HG03354 (cell line): ENCODE results near the gene DEPDC7.
"Not testable (repeated sequence)": the region's sequence is repeated elsewhere in the genome, so short reads cannot be mapped to it uniquely, and the experiment has no call there.

Source experiments
- ATAC-seq: cut with Tn5 transposase; IDR thresholded peaks from one replicate; pipeline ENCODE4 v1.9.1; 2021; ENCODE audit warnings: mild to moderate bottlenecking; ENCODE audit not compliant: unreplicated experiment, poor library complexity, severe bottlenecking

DEPDC7 gene

DNA sequence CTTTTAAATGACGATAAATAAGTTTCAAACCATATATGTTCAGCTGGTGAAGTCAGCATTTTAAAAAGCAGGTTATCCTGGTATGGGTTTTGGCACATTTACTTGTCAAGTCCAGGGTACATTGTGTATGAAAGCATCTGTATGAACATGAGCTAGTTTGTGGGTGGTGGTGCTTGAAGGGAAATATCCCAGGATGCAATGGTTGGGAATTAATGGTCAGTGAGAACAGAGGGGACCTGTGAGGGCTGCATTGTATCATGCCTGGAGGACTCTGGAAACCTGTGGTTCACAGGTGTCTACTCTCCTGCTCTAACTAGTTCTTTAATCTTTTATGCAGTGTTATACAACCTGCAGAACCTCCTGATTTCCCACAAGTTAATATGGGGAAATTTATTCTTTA is 5.8 kb downstream of the DEPDC7 start:
- ATAC-seq = peak; percentile 36

DNA sequence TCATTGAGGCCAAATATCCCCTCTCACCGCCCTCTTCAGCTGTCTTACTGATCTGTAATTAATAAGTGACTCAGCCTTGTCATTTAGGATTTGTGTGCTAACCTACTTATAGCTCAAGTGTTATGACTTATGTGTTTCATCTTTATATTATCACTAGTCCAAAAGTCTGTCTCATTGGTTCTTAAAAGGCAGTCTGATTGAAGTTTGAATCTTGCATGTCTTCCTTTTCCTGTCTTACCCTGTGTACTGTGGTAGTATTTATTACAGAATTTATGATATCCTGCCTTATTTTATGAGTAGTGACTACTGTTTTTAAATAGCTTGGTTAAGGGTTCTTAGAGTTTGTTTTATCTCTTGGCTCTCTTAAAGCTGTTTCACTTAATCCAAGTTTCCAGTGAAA is 6.3 kb downstream of the DEPDC7 start:
- ATAC-seq = peak; percentile 76

DNA sequence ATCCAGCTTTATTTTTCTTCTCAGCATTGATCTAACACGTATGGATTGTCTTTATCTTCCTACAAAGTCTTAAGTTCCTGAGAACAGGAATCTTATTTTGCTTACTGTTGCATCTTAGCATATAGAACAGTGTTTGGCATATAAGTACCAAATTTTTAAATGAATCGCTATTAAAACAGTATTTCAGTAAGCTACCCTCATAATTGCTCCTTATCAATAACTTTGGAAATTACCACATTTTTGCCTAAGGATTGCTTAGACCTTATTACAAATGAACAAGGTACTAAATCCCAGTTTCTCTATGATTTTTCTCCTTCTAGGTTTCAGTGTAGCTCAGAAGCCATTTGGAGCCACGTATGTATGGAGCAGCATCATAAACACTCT is 9.7 kb downstream of the DEPDC7 start:
- no peak for ATAC-seq

DNA sequence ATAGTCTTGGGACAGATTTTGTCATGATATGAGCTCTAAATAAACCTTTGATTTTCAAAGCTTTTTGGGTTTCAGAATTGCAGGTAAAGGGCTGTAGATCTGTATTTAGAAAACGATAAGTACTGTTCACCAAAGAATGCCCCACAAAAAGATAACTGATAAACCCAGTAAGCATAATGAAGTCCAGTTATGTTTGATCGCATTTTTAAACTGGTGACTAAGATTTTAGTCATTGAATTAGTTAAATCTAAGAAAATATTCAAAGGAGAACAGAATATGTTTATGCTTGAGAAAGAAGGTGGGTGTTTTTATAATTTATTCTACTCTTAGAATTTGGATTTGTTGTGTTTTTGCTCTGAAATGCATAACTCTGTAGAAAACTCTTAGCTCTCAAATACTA is 11.6 kb downstream of the DEPDC7 start:
- no peak for ATAC-seq

DNA sequence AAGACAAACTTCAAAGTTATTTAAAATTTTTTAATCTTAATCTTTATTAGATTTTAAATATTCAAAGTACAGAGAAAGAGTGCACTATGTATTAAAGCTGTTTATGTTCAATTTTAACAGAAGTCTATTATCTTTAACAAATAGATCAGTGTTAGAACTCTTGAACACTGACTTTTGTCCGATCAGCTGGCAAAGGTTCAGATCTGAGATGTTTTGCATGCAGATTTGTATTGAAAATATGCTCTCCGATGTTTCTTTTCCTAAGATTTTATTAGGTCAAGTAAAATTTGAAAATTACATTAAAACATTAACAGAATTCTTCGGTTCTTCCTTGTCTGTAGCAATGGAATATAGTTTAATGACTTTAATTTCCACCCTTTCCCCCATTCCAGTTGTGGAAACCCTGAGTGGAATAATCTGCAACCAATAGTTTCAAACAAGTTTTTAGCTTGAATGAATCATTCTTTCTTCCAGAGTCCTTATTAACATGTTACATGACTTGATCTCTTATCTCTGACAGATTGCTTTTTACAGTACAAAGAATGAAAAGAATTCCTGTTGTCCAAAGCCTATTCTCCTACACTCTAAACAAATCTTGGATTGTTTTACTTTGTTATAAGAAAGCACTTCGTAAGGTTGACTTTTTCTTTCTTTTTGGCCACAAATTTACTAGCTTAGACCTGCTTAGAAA is 12.3 kb downstream of the DEPDC7 start:
- no peak for ATAC-seq

DNA sequence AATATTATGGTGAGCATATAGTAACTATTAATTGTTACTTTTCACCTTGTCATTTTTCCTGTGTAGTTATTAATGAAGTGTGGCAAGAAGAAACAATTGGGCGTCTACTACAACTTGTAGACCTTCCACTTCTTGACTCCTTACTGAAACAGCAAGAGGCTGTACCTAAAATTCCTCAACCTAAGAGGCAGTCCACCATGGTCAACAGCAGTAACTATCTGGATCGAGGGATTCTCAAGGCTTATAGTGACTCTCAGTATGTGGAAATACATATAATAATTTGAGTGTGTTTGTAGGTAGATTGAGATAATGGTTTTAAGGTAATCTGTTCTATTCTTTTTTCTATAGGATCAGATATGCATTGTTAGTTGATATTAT is 12.8 kb downstream of the DEPDC7 start:
- no peak for ATAC-seq

DNA sequence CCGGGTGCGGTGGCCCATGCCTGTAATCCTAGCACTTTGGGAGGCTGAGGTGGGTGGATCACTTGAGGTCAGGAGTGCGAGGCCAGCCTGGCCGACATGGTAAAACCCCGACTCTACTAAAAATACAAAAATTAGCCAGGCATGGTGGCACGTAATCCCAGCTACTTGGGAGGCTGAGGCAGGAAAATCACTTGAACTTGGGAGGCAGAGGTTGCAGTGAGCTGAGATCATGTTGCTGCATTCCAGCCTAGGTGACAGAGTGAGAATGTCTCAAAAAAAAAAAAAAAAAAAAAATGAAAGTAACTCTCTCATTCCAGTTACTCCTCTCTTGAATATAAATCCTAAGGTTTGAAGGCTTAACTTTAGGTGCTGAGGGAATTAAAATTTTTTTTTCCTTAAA is 13.5 kb downstream of the DEPDC7 start:
- ATAC-seq = not testable (repeated sequence)

DNA sequence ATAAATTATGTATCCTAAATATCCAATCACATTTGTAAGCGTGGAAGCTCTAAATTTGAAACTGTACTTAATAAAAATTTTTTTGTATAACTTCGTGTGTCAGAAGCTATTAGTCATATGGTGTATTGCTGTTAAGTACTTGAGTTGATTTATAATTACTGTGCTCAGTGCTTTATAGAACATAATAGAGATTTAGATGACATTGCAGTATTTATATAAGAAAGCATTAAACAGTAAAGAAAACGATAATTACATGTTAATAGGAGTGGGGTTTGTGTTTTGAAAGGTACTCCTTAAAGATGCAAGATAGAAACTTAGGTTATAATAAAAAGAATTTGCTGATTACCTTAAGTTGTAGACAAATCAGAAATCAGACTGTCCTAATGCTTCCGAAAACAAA is 17.8 kb downstream of the DEPDC7 start:
- ATAC-seq = no peak

DNA sequence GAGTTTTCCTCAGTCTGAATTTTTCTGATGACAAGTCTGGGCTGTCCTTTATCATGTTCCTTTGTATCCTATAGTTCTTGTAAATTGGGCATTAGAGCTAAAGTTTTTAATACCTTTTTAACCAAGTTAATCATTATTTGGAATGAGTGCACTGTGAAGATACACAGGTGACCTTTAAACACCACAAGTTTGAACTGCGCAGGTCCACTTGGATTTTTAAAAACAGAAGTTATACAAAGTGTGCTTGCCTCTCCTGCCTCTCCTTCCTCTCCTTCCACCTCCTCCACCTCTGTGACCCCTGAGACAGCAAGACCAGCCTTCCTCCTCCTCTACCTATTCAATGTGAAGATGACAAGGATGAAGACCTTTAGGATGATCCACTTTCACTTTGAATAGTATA is 19.3 kb downstream of the DEPDC7 start:
- no peak for ATAC-seq

DNA sequence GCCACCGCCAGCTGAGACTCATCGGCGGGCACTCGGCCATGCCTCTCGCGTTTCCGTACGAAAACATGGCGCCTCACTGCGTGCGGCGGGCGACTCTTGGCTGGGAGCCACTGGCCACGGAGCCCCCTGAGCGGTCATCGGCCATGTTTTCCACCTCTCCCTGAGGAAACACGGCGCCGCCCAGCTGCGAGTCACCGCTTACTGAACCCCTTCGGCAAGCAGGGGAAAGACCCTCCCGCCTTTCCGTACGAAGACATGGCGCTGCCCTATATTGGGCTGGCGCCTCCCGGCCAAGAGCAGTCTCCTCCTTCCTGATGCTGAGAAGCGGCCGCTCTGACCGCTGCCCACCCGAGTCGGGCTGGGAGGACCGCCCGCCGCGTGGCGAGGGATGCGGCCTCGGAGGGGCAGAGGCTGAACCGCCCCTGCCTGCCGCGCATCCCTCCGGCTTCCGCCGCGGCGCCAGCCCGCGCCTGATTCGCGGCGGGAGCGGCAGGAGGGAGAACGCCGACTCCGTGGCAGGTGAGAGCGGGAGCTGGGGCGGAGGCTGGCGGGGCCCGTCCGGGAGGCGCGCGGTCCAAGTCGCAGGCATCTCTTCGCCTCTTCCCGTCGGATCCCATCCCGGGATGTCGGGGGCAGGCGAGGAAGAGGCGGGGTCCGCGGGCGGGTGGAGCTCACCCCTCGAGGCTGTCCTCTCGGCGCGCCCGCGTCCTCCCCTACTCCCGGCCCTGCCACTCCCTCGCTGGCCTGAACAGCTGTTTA is 23.8 kb downstream of the DEPDC7 start, which contains the start of gene TCP11L1:
TCP11L1 (plus strand) TSS at position 299 of the 759 bp plus-strand sequence. CDS start 4,202 bp downstream, outside the sequence.
- peak; percentile 84 for ATAC-seq

DNA sequence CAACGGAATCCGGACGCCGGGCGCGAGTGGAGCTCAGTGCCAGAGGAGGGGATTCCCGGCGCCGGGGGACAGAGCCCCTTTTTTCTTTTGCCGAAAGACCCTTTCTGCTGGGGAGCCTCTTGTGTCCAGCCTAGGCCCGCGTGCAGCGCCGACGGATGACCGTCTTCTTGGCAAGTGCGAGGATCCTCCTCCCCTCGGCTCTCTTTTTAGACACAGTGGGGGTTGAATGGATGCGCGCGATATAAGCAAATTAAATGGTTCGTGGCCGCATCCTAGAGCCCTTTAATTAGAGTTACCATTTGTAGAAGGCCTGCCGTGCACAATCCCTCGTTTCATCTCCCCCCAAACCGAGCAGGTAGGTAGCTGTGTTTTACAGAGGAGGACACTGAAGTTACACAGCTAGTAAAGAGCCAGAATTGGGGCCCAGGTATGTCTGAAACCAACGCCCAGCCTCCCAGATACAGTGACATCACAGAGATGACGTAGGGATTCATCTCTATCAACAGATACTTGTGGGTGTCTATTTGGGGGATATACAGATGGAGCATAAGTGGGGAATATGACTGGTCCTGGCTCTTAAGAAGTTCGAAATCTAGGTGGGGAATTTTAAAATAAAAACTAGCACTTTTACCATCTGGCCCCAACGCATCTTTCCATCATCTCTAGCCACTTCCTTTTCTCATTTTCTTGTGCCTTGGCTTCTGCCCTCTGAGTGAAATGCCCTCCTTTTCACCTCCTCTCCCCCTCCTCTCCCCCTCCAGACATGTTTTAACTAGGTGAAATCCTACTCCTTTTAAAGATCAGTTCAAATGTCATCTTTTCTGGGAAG is 24.6 kb downstream of the DEPDC7 start:
- ATAC-seq = peak; percentile 41

DNA sequence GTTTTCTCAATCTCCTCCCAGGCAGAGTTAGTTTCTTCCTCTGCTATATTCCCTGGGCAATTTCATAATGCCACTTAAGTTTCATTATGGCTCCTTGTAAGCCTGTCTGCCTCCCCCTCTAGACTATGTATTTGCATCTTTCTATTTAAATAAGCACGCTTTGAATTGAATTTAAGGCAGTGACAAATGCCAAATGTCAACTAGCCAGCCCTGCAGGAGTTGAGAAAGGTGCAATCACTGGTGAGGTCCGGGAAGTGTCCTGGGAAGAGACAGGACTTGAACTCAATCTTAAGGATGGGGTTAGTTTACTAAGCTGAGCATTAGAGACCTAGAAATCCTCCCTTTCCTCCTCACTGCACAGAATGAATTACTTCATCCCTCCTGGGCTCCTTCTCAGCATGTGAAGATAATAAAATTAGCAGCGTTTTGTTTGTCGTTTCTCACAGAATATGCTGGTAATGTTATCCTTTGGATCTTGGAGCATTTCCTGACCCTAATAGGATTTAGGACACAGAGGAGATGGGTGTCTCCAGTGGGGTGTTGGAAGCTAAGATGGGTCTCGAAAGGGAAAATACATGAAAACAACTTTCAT is 25.3 kb downstream of the DEPDC7 start:
- ATAC-seq = peak; percentile 24

DNA sequence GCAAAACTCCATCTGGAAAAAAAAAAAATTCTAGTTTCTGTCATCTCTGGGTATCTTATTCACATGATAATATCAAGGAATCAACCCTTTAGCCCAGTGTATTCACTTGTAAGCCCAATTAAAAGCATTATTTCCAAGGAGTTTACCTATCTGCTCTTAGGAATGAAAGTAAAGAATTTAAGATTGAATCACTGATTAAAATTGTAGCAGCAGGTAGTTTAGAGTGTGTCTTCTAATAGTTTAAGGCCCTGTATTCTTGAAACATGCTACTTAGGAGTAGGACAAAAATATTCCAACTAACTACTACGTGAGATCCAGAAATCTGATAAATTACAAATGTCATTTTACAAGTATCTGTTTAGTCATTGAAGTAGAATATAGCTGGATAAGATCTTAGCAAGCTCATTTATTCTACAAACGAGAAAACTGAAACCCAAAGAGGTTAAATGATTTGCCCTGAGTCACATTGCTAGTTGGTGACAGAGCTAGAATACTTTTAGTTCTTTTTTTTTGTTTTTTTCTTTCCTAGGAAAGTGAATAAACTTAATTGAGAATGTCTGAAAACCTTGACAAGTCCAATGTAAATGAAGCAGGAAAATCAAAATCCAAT is 27.6 kb downstream of the DEPDC7 start:
- no peak for ATAC-seq

DNA sequence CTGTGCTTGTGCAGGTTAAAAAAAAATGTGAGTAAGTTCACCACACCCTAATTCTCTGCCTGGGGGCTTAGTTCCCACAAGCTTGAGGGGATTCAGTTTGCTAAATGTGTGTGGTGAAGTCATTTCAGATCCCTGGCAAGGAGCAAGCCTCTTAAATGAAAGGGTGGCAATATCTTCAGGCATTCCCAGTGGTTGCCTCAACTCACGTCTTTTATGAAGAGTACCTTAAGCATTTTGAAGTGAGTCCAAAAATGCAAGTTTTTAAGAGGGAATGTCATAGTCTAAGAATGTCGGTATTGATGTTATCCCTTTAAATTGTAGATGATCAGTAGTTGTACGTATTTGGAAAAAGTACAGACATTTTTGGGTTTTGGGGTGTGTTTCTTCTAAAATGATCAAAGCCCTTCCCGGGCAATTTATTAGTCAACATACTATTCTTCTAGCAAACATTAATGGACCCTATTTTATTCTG is 28.6 kb downstream of the DEPDC7 start:
- no peak for ATAC-seq

DNA sequence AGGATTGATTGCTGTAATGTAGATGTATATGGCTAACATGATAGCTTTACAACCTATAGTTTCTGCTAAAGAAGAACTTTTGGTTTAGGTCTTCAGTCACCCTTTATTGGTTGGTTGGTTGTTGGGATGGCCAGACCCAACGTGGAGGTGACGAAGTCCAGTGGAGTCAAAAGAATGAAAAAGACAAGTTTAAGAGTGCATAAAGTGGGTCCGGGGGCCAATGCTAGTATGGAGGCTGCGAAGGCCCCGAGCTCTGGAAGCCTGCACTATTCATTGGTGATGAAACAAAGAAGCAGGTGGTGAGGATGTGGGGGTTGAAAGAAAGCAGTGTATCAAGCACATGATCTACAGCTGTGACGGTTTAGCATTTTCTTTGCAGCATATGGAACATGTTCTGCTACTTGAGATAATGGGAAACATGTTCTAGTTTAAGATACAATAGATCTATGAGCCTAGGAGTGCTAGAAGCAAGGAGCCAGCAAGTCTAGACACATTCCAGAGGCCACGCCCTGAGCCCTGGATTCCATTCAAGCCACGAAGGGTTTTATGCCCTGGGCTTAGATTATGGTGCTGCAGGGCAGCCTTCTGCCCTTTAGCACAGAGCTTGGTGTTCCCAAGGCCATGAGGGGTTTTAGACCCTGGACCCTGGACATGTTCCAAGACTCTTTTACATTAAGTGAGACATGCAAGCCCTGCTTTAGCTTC is 30.0 kb downstream of the DEPDC7 start:
- no peak for ATAC-seq

DNA sequence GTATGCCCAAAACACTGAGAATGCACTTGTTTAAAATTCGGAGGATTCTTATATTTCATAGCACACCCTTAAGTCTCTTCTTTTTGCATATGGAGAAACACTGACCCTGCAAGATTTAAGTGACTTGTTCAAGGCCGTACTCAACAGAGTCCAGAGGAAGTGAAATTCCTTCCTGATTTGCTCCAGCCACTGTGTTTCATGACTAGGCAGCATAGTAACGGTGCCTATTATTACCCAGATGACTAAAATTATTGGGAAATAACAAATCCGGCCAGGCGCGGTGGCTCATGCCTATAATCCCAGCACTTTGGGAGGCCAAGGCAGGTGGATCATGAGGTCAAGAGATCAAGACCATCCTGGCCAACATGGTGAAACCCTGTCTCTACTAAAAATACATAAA is 33.0 kb downstream of the DEPDC7 start:
- ATAC-seq = not testable (repeated sequence)

DNA sequence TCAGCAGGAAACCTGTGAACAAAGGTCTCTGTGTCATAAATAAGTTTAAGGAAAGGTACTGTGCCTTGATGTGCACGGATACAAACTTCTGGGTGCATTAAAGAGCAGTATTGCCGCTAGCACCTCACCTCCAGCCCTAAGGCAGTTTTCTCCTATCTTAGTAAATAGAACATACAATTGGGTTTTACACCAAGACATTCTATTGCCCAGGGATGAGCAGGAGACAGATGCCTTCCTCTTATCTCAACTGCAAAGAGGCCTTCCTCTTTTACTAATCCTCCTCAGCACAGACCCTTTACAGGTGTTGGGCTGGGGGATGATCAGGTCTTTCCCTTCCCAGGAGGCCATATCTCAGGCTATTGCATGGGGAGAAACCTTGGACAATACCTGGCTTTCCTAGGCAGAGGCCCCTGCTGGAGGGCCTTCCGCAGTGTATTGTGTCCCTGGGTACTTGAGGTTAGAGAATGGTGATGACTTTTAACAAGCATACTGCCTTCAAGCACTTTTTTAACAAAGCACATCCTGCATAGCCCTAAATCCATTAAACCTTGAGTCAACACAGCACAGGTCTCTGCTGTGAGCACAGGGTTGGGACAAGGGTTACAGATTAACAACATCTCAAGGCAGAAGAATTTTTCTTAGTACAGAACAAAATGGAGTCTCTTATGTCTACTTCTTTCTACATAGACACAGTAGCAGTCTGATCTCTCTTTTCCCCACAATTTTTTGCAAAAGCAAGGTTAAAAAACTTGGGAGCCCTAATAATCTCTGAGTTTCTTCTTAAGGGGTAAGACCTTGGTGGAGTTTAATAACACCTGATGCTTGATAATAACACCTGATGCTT is 34.1 kb downstream of the DEPDC7 start:
- ATAC-seq = not testable (repeated sequence)

DNA sequence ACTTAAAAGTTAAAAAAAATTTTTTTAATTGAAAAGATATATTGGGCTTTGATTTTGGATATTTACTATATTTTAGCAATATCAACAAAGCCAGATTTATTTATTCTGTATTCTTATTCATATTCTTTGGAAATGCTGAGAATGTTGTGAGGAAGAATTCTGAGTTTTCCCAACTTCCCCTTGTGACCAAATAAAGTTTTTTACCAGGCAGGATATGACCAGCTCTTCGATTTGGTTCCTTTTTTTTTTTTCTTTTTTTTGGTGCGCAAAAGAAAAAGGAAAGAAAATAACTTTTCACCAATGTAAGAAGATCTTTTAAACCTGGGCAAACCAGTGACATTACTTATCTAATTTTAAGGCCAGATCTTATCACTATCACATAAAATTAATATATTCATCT is 36.6 kb downstream of the DEPDC7 start:
- no peak for ATAC-seq
